ENCODE measurements around the gene ANKRD6.
"Not testable (repeated sequence)": the region's sequence is repeated elsewhere in the genome, so short reads cannot be mapped to it uniquely, and the experiment has no call there.

Gene ANKRD6

GRCh38 chr6:89432875-89433251, at the start of gene ANKRD6:
TSS of gene ANKRD6 (plus strand) at chr6:89433152. CDS start at chr6:89566977, 133,825 bp downstream.
- DNase-seq = peak; percentile 76

DNA sequence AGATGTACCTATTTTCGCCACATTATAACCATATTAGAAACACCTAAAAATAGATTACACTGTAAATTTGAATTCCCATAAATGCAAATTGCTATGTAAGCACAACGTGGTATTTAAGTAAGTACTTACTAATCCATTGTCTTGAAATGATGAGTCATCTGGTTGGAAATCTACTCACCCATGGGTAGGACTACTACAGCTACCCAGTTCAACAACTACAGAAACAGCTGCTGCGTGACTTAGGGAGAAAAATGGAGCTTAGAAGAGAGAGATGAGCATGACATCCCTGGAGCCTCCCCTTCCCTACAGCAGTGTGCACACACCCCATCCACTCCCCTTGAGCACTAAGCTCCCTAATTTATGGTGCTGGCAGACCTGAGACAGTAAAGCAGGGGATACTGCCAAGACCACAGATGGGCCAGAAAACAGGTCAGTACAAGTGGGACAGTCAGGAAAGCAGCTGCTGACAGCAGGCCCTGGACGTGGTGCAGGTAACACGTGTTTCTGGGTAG, 47.7 kb upstream of the ANKRD6 start:
- DNase-seq = no peak

GRCh38 chr6:89385846-89386245, 47.1 kb upstream of the ANKRD6 start:
- no peak for DNase-seq

GRCh38 chr6:89386917-89387491, 45.9 kb upstream of the ANKRD6 start:
- DNase-seq = no peak

DNA sequence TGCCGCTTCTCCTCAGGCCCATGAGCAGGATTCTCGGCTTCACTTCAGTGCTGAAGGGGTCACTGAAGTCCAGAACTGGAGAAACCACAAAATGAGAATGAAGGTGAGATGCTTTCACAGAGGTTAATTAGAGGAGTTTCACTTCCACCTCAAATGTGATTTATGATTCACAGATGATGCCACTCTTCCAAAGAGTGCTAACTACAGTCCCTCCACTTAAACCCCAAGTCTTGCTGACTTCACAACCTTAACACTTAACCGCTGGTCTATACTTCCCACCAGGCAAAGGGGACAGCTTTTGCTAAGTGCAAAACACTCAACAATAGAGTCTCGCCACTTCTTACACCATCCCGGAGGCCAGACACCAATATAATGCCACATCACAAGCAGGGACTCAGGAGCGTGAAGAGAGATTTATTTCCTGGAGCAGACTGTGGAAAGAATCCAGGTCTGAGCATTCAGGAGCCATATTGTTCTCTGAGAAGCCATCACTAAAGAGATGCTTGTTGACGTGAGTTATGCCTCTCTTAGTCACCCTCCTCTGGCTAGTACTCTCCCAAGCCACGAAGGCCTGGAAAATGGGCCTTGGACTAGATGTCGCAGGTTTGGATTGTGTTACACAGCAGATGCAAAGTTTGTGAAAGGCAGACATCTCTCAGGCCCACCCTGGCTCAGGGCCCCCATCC, 45.3 kb upstream of the ANKRD6 start:
- no peak for DNase-seq

DNA sequence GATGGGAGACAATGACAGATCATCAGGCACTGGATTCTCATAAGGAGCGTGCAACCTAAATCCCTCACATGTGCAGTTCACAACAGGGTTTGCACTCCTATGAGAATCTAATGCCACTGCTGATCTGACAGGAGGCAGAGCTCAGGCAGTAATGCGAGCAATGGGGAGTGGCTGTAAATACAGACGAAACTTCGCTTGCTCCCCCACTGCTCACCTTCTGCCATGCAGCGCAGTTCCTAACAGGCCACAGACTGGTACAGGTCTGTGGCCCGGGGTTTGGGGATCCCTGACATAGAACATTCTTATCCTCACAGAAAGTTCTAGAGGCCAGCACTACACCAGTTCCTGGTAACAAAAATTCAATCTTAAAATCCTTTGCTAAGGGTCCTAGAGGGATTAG, 44.1 kb upstream of the ANKRD6 start:
- no peak for DNase-seq

- no peak for DNase-seq
Observed at GRCh38 chr6:89392823-89393222, 40.1 kb upstream of the ANKRD6 start.

GRCh38 chr6:89393659-89394058, 39.3 kb upstream of the ANKRD6 start:
- no peak for DNase-seq

GRCh38 chr6:89397884-89398283, 35.1 kb upstream of the ANKRD6 start:
- not testable (repeated sequence) for DNase-seq

DNA sequence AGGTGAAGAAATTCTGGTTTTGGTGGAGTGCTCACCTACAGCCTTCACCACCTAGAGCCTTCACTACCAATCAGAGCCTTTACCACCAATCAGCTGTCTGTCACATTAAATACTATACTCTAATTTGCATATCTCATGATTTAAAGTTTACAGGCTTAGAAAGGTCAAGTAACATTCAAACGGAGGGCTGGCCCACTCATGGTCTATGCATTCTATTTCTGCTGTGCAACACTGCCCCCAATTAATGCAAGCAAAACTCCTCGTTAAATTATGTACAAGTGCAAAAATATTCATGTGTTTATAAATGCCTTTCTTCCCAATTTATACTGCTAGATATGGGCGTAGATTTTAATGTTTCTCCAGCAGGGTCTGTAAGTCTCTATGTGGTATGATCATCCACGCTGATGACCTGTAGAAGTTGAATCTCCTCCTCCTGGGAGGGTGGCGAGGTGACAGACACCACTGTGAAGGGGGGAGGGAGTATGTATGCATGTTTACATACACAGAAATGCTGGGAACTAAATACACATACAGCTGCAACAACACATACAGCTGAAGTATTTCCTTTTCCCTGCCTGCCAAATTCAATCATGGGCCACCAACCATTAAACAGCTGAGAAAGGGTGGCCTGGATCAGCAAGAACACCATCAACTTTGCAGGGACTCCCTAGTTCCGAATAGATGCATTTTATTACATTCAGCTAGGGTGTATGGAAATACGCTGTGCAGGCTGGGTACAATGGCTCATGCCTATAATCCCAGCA, 34.0 kb upstream of the ANKRD6 start:
- no peak for DNase-seq

GRCh38 chr6:89400050-89400449, 32.9 kb upstream of the ANKRD6 start:
- DNase-seq = no peak

- DNase-seq = no peak
Observed at GRCh38 chr6:89400912-89401399, 32.0 kb upstream of the ANKRD6 start.

- DNase-seq = no peak
Observed at GRCh38 chr6:89402776-89403175, 30.2 kb upstream of the ANKRD6 start.

- no peak for DNase-seq
Observed at GRCh38 chr6:89404512-89404911, 28.4 kb upstream of the ANKRD6 start.

GRCh38 chr6:89406141-89406540, 26.8 kb upstream of the ANKRD6 start:
- no peak for DNase-seq

GRCh38 chr6:89409461-89410035, 23.4 kb upstream of the ANKRD6 start:
- DNase-seq = no peak

DNA sequence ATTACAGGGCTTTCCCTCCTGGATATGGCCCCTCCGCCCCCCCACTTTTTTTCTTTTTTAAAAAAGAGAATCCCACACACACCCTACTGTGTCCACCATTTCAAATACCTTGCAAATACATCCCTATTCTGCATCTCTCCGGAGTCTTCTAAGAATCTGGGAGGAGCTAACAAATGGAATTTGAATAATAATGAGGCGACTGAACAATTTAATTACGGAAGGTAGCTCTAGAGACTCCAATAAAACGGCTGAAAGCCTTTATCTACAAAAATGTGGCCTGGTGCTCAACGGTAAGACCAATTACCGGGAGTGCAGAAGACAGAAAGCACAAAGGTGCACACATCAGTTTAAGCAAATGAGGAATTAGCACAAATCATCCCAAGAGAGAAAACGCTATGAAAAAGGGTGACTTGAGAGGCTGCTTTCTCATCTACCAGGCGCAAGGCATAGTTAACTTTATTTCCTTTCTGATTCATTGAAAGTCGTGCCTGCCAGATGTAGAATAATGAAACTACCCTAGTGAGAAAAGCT, 22.7 kb upstream of the ANKRD6 start:
- DNase-seq = peak; percentile 46

DNA sequence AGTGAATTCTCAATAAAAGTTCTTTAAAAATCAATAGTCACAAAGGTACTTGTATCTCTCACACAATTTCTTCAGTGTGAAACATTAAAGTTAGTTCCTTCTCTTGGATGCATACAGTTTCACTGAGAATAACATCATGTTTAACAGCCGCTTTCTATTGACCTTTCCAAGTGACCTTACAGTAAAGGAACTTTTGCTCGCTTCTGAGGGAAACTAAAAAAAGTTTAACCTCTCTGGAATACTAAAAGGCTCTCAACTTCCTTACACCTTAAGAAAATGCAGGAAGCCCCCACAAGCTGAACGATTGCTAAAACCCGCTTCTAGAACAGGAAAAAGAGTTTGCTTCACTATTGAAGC, 22.2 kb upstream of the ANKRD6 start:
- DNase-seq = no peak

- no peak for DNase-seq
Observed at GRCh38 chr6:89411145-89412070, 21.5 kb upstream of the ANKRD6 start.

- peak; percentile 73 for DNase-seq
Observed at GRCh38 chr6:89412071-89413005, 20.6 kb upstream of the ANKRD6 start, which contains the start of gene RRAGD. TSS of gene RRAGD (minus strand) at chr6:89412273. CDS start at chr6:89411993, 280 bp downstream.

GRCh38 chr6:89413006-89413400, 19.9 kb upstream of the ANKRD6 start:
- no peak for DNase-seq

Measured in NCI-H1436 (cell line).